ENCODE results near the gene CFAP74. TPM values are rescaled to one million over a fixed set of nuclear protein-coding genes. Genes with fewer than 3 reads are reported as not detected.

Gene CFAP74
- total RNA-seq, 1 experiment from 2014 or later, result not detected

GRCh38 chr1:2018217-2019171 is 14.9 kb upstream of the CFAP74 start:
- no peak for TF ChIP-seq EZH2phosphoT487 (IDR thresholded peaks at IDR 0.05; ENCODE audit: borderline replicate concordance, low read length)
- TF ChIP-seq CTCF (conservative IDR thresholded peaks at IDR 0.05; ENCODE audit: low read depth, low read length), result no peak
- no peak for TF ChIP-seq EZH2 (IDR thresholded peaks at IDR 0.05; ENCODE audit: low read length, unreplicated experiment)
- Histone ChIP-seq H3K36me3 (ENCODE audit: low read depth, low read length) (no peaks in the 10 kb centered on the region), H3K4me1 (ENCODE audit: insufficient read depth, low read length) (peaks cover 9% of the 10 kb centered on the region; the same call in 1 of the 2 replicates), H3K27ac (ENCODE audit: low read length) (no peak overlapping the region), H3K79me2 (ENCODE audit: low read length) (no peaks in the 10 kb centered on the region), H3F3A (ENCODE audit: low read length, unreplicated experiment) (no peaks in the 10 kb centered on the region), H3K4me3 (ENCODE audit: low read length) (no peak overlapping the region), H2AFZ (ENCODE audit: low read length) (no peak overlapping the region), H3K9me3 (ENCODE audit: low read length) (no peaks in the 10 kb centered on the region), H3K27me3 (ENCODE audit: low read length) (peaks cover 32% of the 10 kb centered on the region), H3K4me2 (ENCODE audit: low read length) (no peak overlapping the region), H3K9ac (ENCODE audit: low read length) (no peak overlapping the region), H3K9me2 (replicated peaks; ENCODE audit: low read length) (no peaks in the 10 kb centered on the region), H4K20me1 (ENCODE audit: low read length) (no peaks in the 10 kb centered on the region)
- CTCF ChIA-PET, result no interaction called here
- POLR2A ChIA-PET (ENCODE audit: unreplicated experiment), result no interaction called here
- no peak for DNase-seq
- ATAC-seq, result no peak
- BruUV-seq (replicated peaks), result no TSS peak
- intact Hi-C loops (cut with micrococcal nuclease), result no loop called here

- CTCF ChIA-PET, result no interaction called here
- POLR2A ChIA-PET (ENCODE audit: unreplicated experiment), result no interaction called here
- Histone ChIP-seq H3K27me3 (ENCODE audit: low read length) (peaks cover 17% of the 10 kb centered on the region), H3K27ac (ENCODE audit: low read length) (no peak overlapping the region), H4K20me1 (ENCODE audit: low read length) (no peaks in the 10 kb centered on the region), H3K9me2 (replicated peaks; ENCODE audit: low read length) (no peaks in the 10 kb centered on the region), H3K4me3 (ENCODE audit: low read length) (no peak overlapping the region), H3K79me2 (ENCODE audit: low read length) (no peaks in the 10 kb centered on the region), H3K9me3 (ENCODE audit: low read length) (no peaks in the 10 kb centered on the region), H3K4me2 (ENCODE audit: low read length) (no peak overlapping the region), H3K9ac (ENCODE audit: low read length) (no peak overlapping the region), H3F3A (ENCODE audit: low read length, unreplicated experiment) (no peaks in the 10 kb centered on the region), H3K4me1 (ENCODE audit: insufficient read depth, low read length) (peaks cover 9% of the 10 kb centered on the region; the same call in 1 of the 2 replicates), H3K36me3 (ENCODE audit: low read depth, low read length) (no peaks in the 10 kb centered on the region), H2AFZ (ENCODE audit: low read length) (no peak overlapping the region)
- TF ChIP-seq EZH2 (IDR thresholded peaks at IDR 0.05; ENCODE audit: low read length, unreplicated experiment) (no peak), CTCF (conservative IDR thresholded peaks at IDR 0.05; ENCODE audit: low read depth, low read length) (no peak), EZH2phosphoT487 (IDR thresholded peaks at IDR 0.05; ENCODE audit: borderline replicate concordance, low read length) (no peak)
- BruUV-seq (replicated peaks), result no TSS peak
- no peak for ATAC-seq
- intact Hi-C loops (cut with micrococcal nuclease), result no loop called here
- DNase-seq, result no peak
Measured at GRCh38 chr1:2016123-2016522, 12.5 kb upstream of the CFAP74 start.

Measured in PC-3 (cell line).